AG10803 (cell line): Measurements from ENCODE around the gene ABCG1.

ENCODE experiments used
- DNase-seq: peaks from one replicate; pipeline ENCODE4 v3.0.0; 2010; ENCODE audit warnings: low read depth
- H3K4me3 ChIP-seq: 2 replicates; pipeline ENCODE4 v1.5.1; 2011; ENCODE audit warnings: mild to moderate bottlenecking, low read length, control low read depth
- TF ChIP-seq, protein P1 (sequence below): conservative IDR thresholded peaks from 2 replicates; pipeline ENCODE4 v1.5.1; 2011; ENCODE audit warnings: mild to moderate bottlenecking, low read length, control low read depth, inconsistent platforms

The ABCG1 gene

DNA sequence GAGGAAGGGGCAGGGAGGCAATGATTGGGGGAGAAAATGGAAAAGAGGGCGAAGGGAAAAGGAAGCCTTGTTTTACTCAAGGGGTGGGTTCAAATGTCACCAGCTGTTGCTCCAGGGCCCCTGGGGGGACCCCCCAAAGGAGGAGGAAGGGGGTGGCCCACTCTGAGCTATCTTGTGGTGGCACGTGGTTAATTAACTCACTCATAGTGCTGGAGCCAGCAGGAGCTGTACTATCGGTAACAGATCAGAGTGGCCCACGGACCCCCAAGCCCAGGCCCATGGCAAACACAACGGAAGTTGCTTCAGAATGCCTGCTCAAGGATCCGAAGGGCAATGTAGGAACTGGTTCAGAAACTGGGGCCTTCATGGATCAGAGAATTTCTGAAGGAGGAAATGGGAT lies 124.6 kb downstream of the ABCG1 start:
- no peak for DNase-seq
- TF ChIP-seq, protein P1, sequence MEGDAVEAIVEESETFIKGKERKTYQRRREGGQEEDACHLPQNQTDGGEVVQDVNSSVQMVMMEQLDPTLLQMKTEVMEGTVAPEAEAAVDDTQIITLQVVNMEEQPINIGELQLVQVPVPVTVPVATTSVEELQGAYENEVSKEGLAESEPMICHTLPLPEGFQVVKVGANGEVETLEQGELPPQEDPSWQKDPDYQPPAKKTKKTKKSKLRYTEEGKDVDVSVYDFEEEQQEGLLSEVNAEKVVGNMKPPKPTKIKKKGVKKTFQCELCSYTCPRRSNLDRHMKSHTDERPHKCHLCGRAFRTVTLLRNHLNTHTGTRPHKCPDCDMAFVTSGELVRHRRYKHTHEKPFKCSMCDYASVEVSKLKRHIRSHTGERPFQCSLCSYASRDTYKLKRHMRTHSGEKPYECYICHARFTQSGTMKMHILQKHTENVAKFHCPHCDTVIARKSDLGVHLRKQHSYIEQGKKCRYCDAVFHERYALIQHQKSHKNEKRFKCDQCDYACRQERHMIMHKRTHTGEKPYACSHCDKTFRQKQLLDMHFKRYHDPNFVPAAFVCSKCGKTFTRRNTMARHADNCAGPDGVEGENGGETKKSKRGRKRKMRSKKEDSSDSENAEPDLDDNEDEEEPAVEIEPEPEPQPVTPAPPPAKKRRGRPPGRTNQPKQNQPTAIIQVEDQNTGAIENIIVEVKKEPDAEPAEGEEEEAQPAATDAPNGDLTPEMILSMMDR: no peak
- no peak overlapping the region for H3K4me3 ChIP-seq

DNA sequence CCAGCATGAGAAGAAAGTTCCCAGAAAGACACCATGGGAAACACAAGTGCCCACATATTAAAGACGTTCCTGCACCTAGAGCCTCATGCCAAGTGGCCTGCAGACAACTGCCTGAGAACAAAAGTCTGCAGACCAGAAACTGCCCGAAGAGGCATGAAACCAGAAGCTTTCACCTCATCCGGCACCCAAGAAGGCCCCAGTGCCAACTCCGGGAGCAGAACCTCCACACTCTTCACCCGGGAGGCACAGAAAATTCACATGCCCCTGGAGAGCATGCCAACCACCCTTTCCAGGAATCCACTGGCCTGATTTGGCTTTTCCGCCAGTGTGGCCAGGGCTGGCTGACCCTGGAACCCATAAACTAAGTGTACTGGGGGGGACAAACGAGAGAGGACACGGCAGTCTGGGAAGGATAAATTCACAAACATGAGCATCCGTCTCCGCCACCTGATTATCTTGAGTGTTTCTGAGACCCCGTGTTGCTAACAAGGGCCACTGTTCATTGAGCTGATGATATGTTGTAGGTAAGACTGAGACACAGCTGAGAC lies 125.1 kb downstream of the ABCG1 start:
- H3K4me3 ChIP-seq: no peak overlapping the region
- DNase-seq: no peak
- TF ChIP-seq, protein P1: no peak

DNA sequence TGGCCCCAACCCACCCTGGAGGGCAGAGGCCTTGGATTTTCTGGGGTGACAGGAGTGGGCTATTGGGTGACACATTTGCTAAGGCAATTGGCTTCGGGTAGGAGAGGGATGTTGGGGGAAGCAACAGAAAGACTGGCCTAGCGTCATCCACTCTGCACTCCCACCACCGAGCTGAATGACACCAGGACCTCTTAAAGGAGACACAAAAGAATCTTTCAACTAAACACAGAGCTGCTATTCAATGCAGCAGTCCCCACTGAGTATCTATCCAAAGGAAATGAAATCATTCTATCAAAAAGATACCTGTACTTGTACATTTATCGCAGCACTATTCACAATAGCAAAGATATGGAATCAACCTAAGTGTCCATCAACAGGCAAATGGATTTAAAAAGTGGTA lies 125.7 kb downstream of the ABCG1 start:
- no peak overlapping the region for H3K4me3 ChIP-seq
- DNase-seq: no peak
- TF ChIP-seq, protein P1: no peak

DNA sequence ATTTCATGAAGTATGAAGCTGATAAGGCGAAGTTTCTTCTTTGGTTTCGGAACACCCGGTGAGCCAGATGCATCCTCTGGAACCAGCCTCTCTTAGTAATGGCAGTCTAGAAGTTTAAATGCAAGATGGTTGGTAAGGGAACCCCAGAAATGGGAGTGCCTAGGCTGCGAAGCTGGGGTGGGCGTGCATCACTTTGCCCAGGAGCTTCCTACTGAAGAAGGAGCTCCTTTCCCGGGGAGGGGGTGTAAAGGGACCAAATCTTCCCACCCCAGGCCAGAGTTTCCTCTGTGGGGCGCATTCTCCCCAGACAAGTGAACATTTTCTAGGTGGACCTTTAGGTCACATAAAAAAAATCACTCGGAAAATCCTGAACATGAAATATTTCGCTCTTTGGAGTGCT lies 127.5 kb downstream of the ABCG1 start:
- H3K4me3 ChIP-seq: no peak overlapping the region
- TF ChIP-seq, protein P1: no peak

More for the DNA sequence above, 127.5 kb downstream of the ABCG1 start:
- DNase-seq: no peak
